Renal cortical epithelial cell (primary cell): ENCODE results near the gene KPNA3. TPM values are rescaled to one million over a fixed set of nuclear protein-coding genes. Genes with fewer than 3 reads are reported as not detected.
"Not testable (repeated sequence)": the region's sequence is repeated elsewhere in the genome, so short reads cannot be mapped to it uniquely, and the experiment has no call there.

Source experiments
- DNase-seq: peaks from one replicate; pipeline ENCODE4 v3.0.0-alpha.2; 2011; ENCODE audit warnings: low read depth
- total RNA-seq: library from RNA; depleted of rRNA; stranded (reverse); fragments of >200 nt; gene quantifications from 2 replicates; pipeline ENCODE4 v1.2.3, GENCODE V29; 2014

KPNA3 gene
- total RNA-seq, 1 donor from 2014 or later: 57.9 TPM

DNA sequence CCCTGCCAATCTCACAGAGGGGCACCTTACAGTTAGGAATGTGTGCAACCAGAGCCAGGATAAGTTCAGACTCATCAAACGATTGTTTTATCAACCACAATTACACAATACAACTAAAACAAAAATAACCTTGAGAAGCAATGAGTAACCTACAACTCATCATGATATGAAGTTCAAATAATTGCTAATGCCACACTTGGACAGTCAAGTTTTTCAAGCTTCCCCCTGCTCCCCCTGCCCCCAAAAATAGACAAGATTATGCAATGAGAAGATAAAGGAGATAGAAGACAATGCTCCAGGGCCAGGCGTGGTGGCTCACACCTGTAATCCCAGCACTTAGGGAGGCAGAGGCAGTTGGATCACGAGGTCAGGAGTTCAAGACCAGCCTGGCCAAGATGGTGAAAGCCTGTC is 13.6 kb upstream of the KPNA3 start:
- DNase-seq: peak; percentile 55

DNA sequence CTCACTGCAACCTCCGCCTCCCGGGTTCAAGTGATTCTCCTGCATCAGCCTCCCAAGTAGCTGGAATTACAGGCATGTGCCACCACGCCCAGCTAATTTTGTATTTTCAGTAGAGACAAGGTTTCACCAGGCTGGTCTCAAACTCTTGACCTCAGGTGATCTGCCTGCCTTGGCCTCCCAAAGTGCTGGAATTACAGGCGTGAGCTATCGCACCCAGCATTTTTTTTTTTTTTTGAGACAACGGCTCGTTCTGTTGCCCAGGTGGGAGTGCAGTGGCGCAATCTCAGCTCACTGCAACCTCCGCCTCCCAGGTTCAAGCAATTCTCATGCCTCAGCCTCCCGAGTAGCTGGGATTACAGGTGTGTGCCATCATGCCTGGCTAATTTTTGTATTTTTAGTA is 10.6 kb upstream of the KPNA3 start:
- DNase-seq: not testable (repeated sequence)

DNA sequence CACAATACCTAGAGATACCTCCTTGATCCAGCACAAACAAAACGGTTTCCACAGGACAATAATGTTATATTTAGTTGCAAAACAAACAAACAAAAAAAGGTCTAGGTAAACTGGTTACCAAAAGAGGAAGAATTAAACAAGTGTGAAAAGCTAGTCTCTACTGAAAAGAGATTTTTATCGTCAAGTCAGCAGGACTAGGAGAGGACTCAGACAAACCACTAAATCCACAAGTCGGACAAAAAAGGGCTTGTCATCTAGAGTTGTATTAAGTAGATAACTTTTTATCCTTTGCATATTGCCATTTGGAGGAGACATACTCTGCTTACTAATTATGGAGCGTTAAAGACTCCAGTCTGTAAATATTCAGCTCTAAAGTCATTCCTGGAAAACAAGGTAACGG is 9.9 kb upstream of the KPNA3 start:
- DNase-seq: no peak

DNA sequence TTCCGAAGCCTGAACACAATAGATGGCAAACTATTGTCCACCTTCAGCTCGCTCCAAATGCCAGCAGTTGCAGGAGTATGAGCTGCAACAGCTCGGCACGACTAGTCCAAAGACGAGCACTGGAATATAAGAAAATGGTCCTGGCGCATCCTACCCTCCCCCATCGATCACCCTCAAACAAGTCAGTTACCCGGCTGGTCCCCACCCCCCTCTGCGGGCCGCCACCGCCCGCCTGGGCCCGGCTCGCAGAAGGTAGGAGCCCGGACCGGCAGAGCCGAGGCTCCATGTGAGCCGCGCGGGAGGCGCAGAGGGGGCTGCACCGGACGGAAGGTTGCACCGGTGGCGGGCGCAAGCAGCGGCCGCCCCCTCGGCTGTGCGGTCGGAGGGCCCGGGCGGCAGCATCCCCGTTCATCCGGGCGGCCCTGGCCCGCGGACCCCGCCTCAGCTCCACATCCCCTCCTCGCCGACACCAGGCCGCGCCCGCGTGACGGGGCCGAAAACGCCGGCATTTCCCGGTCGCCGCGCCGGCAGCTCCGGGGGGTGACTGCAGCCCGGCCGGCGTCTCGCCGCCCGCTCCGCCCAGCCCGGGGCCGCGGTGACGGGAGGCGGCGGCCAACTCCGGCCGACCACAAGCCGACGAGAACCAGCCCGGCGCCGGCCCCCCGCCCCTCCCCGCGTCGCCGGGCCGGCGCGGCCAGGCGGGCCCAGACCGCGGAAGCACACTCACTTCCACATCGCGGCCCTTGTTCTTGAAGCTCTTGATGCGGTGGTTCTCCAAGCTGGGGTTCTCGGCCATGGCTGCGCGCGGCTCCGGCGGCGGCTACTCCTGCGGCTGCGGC is 552 bp downstream of the KPNA3 start:
- DNase-seq: no peak

DNA sequence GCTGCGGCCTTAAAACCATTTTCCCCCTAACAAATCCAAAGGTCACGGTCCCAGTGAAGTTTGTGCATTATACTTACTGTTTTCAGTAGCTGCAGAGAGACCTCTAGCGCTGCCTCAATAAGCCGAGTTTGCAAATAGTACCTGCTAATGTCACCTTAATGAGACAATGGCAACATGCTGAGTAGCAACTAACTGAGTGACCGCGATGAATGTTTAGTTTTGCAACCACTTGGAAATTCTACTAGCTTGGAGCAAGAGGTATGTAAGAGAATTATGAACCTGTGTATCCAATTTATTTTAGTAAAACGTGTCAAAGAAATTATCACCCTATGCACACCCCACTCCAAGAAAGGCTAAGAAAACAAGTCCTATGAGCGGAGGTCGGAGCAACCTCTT is 1.2 kb downstream of the KPNA3 start:
- DNase-seq: peak; percentile 64

DNA sequence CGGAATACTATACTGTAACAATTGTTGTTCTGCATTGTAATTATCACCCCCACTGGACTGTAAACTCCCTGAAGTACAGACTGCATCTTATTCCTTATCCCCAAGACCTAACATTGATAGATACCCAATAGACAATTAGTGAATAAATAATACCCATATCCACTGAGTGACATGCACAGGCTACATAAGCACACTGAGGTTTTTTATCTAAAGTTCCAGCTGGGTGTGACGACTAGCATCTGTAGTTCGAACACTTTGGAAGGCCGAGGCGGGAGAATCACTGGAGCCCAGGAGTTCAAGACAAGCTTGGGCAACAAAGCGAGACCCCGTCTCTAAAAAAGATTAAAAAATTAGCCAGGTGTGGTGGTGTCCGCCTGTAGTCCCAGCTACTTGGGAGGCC is 2.5 kb downstream of the KPNA3 start:
- DNase-seq: no peak

DNA sequence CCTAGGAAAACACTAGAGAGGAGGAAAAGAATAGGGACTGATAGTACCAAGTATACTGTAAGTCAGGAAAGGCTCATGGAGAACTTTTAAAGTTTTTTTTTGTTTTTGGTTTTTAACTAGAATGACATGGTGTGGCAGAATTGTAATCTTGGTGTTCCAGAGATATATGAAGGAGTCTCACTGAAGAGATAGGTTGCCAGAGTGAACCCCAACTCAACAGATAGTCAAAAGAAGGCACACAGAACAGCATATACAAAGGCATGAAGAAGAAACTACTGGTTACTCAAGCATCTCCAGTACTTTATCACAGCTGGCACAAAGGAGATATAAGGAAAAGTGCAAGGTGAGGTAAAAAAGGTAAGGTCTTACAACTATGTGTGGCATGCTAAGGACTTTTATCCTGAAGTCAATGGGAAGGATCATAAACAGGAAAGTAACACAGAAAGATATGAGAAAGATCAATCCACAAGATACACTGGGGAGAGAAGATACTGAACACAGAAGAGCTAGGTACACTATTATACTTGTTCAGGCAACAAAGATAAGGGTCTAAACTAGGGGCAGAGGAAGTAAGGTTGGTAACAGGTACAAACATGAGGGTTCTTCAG is 6.0 kb downstream of the KPNA3 start:
- DNase-seq: no peak

DNA sequence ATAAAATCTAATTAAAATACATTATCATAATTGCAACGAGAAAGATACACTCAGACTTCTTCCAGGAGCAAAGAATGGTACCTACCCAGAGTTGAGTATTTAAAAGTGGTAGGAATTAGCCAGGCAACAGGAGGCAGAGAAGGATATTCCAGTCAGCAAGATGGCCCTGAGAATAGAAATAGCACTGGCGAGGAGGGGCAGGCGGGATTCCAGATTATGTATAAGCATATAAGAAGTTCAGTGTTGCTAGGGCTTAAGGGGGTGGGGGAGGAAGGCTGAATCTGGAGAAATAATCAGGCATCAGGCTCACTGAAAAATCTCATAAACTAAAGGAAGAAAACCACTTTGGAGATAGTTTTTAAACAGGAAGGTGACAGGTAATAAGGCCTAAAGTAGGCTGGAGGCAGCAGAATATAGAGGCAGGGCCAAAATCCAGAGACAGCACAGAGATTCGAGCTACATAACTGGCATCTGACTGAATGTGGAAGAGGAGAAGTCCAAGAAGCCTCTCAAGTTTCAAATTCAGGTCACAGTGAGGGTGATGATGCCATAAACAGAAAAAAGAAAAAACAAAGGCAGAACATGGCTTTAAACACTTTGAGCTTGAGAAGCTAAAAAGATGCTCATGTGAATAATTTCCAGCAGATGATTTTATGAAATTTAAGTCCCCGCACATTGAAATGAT is 7.5 kb downstream of the KPNA3 start:
- DNase-seq: no peak

DNA sequence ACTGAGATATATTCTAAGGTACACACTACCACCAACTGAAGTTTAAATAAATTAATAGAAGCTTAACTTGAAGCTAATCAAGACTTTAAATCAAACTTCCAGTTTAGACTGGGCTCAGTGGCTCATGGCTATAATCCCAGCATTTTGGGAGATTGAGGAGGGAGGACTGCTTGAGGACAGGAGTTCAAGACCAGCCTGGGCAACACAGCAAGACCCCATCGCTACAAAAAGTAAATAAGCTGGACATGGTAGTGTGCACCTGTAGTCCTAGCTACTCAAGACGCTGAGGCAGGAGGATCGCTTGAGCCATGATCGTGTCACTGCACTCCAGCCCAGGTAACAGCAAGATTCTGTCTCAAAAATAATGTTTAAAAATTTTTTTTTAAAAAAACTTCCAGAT is 8.6 kb downstream of the KPNA3 start:
- DNase-seq: no peak

DNA sequence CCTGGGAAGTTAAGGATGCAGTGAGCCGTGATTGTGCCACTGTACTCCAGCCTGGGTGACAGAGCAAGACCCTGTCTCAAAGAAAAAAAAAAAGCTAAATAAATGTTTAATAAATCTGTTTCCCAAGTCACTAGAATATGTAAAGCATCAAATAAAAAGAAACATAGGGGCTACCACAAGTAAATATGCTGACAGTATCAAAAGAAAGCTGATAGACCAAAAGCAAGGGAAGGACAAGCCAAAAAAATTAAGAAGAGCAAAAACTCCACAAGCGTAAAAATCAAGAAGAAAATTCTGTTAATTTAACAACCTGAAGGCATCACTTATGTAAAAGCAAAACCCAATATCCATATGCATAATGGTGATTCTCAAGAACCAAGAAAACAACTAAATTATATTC is 9.7 kb downstream of the KPNA3 start:
- DNase-seq: no peak

DNA sequence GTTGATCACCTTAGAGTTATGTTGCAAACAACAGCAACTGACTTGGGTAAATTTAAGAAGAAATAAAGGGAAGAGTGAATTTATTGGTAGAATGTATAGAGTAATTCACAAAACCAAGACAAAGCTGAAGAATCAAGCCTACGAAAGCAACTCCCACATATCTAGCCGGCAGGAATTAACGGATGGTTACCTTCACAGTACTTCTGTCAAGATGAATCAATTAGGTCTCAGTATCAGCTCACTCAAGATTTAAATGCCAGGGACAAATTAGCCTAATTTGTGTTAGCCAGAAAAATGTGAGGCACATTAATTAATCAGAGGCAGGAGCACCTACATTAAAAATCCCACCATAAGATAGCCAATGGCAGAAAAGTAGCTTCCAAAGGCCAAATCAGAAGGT is 10.7 kb downstream of the KPNA3 start:
- DNase-seq: no peak

DNA sequence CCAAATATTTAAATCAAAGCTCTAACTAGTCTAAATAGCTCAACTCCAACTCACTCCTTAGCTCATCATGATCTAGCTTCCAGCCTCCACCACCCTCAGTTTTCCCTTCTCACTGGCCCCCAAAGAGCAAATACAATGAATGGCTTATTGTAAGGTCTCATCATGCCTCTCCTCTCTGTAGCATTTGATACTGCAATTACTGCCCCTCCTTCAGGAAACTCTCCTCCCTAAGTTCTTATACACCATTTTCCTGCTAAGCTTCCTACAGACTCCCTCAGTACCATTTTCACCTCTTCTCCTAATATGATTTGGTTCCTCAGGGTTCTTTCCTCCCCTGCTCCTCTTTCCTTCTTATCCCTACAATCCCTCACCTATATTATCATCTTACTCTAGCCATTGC is 12.8 kb downstream of the KPNA3 start:
- DNase-seq: no peak

DNA sequence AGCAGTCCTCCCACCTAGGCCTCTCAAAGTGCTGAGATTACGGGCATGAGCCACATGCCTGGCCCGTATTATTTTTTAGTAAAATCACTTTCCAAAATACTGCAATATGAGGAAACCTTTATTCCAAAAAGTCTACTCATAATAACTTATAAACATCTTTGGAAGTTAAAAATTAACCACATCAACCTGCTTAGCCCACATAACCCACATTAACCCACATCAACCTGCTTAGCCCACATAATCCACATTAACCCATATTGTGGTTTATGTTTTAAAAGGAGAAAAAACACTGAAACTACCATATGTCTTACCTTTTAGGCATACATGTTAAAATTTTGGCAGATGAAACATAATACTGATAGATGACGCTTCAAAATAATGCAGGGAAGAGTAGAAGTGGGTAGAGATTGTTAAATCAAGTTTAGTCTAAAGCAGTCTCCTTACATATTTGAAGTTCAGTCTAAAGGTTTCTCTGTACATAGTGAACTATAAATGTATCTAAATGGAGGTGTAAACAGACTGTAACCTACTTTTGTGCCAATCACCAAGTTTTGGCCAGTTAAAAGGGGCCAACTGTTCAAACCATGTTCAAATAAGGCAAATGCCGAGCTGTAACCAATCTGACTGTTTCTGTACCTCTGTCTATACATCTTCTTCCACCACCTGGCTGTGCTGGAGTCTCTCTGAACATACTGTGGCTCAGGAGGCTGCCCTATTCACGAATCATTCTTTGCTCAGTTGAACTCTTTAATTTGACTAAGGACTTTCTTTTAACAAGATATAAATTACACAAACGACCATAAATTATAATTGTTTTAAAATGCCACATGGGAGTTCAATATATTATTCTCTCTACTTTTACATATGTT is 14.5 kb downstream of the KPNA3 start:
- no peak for DNase-seq

DNA sequence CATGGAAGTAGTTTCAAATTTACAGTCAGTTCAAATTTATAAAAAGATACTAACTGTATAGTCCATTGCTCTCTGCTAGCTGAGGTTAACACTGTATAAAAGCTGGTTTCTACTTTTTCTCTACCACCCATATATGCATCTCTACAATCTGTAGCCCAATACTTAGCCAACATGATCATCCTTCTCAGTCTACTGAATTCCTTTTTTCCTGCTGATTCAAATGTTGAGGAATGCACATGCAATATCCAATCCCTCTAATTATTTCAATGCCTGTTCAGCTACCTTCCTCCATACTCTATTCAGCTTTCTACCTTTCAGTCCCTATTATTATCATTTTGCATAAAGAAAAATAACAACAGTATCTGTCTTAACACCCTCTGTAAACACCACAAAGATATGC is 15.6 kb downstream of the KPNA3 start:
- no peak for DNase-seq

DNA sequence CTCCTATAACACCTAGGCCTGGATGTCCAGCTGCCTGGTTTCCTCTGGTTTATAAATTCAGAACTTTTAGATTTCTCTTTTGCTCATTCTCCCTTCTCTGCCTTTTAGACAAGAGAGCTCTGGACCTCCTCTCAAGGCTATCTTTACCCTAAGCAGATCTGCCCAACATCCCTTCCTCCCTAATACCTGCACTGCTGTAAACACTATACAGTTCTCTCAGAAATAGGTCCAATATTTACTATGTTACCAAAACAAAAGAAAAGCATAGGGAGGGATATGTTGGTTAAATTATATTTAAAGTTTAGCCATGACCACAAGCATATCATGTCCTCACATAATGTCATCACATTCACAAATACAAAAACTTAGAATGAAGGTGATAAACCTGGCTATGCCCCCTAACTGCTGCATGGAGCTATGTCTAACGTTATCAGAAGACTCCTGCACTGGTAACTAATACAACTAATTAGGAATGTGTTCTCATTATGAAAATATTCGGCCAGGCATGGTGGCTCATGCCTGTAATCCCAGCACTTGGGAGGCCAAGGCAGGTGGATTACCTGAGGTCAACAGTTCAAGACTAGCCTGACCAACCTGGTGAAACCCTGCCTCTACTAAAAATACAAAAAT is 18.0 kb downstream of the KPNA3 start:
- DNase-seq: no peak

DNA sequence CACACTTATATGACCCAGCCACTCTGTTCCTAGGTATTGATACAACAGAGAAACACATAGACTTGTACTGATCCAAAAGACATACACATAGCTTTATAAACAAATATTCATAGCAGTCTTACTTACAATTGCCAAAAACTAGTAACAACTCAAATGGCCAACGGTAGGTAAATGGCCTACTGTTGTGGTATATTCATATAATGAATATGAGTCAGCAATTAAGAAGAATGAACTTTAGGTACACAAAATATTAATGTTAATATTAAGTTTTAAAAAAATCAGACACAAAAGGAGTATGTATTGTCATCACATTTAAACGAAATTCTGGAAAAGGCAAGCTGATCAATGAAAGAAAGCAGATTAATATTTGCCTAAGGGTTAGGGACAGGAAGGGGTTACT is 19.7 kb downstream of the KPNA3 start:
- no peak for DNase-seq

DNA sequence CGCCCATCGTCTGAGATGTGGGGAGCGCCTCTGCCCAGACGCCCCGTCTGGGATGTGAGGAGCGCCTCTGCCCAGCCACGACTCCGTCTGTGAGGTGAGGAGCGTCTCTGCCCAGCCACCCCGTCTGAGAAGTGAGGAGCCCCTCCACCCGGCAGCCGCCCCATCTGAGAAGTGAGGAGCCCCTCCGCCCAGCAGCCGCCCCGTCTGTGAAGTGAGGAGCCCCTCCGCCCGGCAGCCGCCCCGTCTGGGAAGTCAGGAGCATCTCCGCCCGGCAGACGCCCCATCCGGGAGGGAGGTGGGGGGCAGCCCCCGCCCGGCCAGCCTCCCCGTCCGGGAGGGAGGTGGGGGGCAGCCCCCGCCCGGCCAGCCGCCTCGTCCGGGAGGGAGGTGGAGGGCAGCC is 30.7 kb downstream of the KPNA3 start:
- not testable (repeated sequence) for DNase-seq

DNA sequence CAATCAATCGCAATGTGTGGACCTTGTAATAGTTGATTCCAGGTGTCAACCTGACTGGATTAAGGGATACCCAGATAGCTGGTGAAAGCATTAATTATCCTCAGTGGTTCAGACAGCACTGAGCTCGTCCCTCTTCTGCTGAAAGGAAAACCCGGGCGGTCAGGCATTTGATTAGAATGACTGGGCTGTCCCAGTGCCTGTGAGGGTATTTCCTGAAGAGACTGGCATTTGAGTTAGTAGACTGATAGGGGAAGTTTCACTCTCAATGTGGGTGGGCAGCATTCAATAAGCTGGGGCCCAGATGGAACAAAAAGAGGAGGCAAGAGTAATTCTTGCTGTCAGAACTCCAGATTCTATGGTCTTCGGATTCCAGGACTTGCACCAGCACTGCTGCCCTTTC is 31.9 kb downstream of the KPNA3 start:
- DNase-seq: no peak

DNA sequence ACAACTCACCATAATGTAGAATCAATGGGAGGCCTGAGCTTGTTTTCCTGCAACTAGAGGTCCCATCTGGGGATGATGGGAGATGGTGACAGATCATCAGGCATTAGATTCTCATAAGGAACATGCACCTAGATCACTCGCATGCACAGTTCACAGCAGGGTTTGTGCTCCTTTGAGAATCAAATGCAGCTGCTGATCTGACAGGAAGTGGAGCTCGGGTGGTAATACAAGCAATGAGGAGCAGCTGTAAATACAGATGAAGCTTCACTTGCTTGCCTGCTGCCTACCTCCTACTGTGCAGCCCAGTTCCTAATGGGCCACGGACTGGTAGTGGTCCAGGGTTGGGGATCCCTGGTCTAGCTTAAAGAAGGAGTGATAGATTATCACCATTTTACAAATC is 33.0 kb downstream of the KPNA3 start:
- no peak for DNase-seq

DNA sequence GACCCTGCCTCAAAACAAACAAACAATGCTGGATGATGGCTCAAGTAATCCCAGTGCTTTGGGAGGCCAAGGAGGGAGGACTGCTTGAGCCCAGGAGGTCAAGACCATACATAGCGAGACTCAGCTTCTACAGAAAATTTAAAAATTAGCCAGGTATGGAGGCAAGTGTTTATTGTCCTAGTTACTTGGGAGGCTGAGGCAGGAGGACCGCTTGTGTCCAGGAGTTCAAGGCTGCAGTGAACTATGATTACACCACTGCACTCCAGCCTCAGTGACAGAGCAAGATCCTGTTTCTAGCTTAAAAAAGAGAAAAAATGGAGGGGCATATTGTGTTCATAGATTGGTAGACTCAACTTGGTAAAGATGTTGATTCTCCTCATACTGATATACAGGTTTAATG is 36.2 kb downstream of the KPNA3 start:
- DNase-seq: no peak

DNA sequence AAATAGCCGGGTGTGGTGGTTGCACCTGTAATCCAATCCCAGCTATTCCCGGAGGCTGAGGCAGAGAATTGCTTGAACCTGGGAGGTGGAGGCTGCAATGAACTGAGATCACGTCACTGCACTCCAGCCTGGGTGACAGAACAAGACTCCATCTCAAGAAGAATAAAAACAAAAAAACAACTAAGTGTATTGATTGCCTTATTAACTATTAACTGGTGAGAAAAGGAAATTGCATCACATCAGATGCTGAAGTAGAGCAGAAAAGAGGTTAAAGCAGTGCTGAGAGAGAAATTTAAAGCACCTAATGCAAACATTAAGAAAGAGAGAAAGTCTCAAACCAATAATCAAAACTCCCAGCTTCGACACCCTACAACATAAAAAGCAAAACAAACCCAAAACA is 38.3 kb downstream of the KPNA3 start:
- DNase-seq: peak; percentile 38

DNA sequence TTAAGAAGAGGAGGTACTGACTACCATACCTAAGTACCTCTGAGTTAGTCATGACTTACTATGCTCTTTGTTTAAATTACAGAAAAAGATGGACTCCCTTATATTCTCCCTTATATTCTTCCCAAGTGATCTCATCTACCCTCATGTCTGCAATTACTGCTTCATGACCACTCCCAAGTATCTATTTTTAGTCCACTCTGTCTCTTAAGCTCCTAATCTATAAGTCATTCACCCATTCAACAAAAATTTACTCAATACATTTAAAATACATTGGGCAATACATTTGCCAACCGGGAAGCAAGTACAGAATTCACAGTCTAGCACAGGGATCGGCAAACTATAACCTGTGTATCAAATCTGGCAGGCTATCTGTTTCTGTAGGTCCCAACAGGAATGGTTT is 42.6 kb downstream of the KPNA3 start:
- no peak for DNase-seq
